Activated naive CD8-positive, alpha-beta T cell treated with anti-CD3 and anti-CD28 coated beads, Interleukin-2, amount 50 U/mL, for 16 hours (primary cell): ENCODE measurements around the gene RORC.

Source experiments
- DNase-seq: peaks from one replicate; pipeline ENCODE4 v3.0.0-alpha.2; 2020; ENCODE audit warnings: low read depth, low spot score

The RORC gene

GRCh38 chr1:151827853-151828252, 3.7 kb downstream of the RORC start:
- DNase-seq = no peak

- no peak for DNase-seq
These were observed 5.6 kb downstream of the RORC start for GRCh38 chr1:151825751-151826660.

GRCh38 chr1:151825204-151825603, 6.4 kb downstream of the RORC start:
- DNase-seq = no peak

- DNase-seq = no peak
These were observed 8.4 kb downstream of the RORC start for GRCh38 chr1:151823175-151823574.

GRCh38 chr1:151822404-151822803, 9.2 kb downstream of the RORC start:
- DNase-seq = no peak

GRCh38 chr1:151820940-151821339, 10.7 kb downstream of the RORC start:
- DNase-seq = no peak

GRCh38 chr1:151819976-151820623, 11.5 kb downstream of the RORC start:
- DNase-seq = no peak

GRCh38 chr1:151819227-151819835, 12.3 kb downstream of the RORC start:
- DNase-seq = no peak

- no peak for DNase-seq
These were observed 14.3 kb downstream of the RORC start for GRCh38 chr1:151817353-151817730.

GRCh38 chr1:151816548-151817352, 14.9 kb downstream of the RORC start:
- no peak for DNase-seq

- DNase-seq = no peak
These were observed 15.8 kb downstream of the RORC start for GRCh38 chr1:151815716-151816327.

- no peak for DNase-seq
These were observed 16.5 kb downstream of the RORC start for GRCh38 chr1:151814971-151815545.

- DNase-seq = no peak
These were observed 17.2 kb downstream of the RORC start for GRCh38 chr1:151814426-151814825.

GRCh38 chr1:151813271-151813977, 18.2 kb downstream of the RORC start:
- DNase-seq = no peak

GRCh38 chr1:151811181-151811580, 20.4 kb downstream of the RORC start:
- no peak for DNase-seq

GRCh38 chr1:151809985-151810556, 21.5 kb downstream of the RORC start:
- no peak for DNase-seq

- no peak for DNase-seq
These were observed 22.2 kb downstream of the RORC start for GRCh38 chr1:151809290-151809984.

- no peak for DNase-seq
These were observed 23.8 kb downstream of the RORC start for GRCh38 chr1:151807766-151808165.

- DNase-seq = no peak
These were observed 24.5 kb downstream of the RORC start for GRCh38 chr1:151807131-151807530.
